ENCODE measurements around the gene CD164. TPM values are rescaled to one million over a fixed set of nuclear protein-coding genes. Genes with fewer than 3 reads are reported as not detected.

The CD164 gene
- total RNA-seq, result 212 and 215 TPM in 2 replicates

DNA sequence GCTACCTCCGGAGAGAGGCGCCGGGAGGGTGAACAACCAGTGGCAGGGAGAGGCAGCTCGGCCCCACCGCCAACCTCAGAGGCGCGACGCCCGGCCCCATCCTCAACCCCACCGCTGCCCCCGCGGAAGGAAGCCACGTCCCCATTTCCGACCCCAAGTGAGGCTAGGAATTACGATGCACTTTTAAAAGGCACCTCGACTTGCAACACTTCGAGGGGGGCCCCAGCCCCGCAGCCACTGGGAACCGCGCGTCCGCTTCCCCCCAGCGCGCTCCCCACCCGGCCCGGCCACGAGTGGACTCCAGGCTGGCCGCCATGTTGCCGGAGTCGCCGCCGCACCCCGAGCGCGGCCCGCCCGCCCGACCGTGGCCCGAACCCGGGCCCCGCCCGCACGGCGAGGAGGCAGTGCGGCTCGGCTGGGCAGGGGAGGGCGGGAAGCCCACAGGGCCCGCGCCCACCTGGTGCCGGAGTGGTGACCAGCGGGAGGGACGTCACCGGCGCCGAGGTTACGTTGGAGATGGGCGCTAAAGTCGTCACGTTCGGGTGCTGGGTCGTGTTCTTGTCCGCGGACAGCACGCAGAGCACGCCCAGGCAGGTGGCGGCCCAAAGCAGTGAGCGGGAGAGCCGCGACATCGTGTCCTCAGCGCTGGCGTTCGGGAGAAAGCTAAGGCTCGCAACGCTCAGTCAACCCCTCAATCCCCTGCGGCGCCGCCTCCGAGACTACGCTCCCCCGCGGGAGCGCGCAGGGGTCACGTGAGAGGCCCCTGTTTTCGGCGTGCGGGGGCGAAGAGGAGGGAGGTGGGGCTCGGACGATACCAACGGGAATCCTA, at the start of gene CD164:
CD164 (minus strand) TSS at position 721 of the 829 bp plus-strand sequence; CDS start at position 632, 89 bp downstream.

Other genes with a start within 250 kb of the CD164 start
- 4.3 and 5.5 TPM in 2 replicates for gene PPIL6, start 58.2 kb upstream of the CD164 start, total RNA-seq
- gene SMPD2, start 58.3 kb upstream of the CD164 start, total RNA-seq, result 13.2 and 14.5 TPM in 2 replicates
- gene MICAL1, start 73.3 kb upstream of the CD164 start, total RNA-seq, result 51.4 and 75.7 TPM in 2 replicates
- 8.1 and 12.9 TPM in 2 replicates for gene ZBTB24, start 100.8 kb upstream of the CD164 start, total RNA-seq